Raji (cell line): ENCODE results near the gene JUN.

ENCODE experiments used
- POLR2A ChIP-seq: IDR thresholded peaks from 2 replicates; pipeline ENCODE4 v1.6.1; 2011; ENCODE audit warnings: low read depth, low read length, control low read depth; ENCODE audit not compliant: insufficient read depth

The JUN gene

GRCh38 chr1:58763214-58763613 is 20.6 kb downstream of the JUN start:
- no peak for TF ChIP-seq POLR2A

- no peak for TF ChIP-seq POLR2A
Observed at GRCh38 chr1:58762806-58763205, 21.0 kb downstream of the JUN start.

DNA sequence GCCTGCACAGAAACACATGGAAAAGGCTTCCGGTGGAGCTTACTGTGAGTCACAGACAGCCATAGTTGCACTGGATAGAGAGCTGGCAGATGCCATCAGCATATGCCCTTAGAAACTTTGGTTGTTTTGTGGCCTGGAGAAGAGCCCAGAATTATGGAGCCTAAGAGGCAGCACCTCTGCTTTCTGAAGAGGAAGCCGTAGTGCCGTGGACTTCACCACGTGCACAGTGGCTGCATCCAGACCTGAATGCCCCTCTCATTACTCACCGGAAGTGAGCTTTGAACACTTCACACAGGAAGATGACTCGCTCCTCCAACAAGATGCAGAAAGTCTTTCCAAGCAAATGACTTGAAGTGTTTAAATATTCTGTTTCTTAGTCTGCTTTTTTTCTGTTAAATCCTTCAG is 28.4 kb downstream of the JUN start:
- no peak for TF ChIP-seq POLR2A

- TF ChIP-seq POLR2A: no peak
Observed at GRCh38 chr1:58754683-58755467, 29.0 kb downstream of the JUN start.

GRCh38 chr1:58754073-58754613 is 29.7 kb downstream of the JUN start:
- TF ChIP-seq POLR2A: no peak

DNA sequence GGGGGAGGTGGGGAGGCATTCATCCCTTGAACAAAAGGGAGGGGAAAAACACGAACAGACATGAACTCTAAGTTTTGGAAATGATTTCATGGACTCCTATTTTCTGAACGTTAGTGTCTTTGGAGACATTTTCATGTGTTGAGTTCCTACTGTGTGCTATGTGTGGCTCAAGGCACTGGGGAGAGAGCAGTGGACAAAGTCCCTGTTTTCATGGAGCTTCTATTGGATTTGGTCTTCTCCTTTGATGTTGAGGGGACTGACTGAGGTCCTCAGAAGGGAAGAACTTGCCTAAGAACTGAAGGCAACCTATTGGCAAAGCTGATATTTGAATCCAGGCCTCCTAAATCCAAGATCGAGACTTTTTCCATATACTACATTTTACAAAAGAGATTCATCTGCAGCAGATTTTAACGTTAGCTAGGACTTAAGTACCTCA is 30.4 kb downstream of the JUN start:
- TF ChIP-seq POLR2A: no peak

- TF ChIP-seq POLR2A: no peak
Observed at GRCh38 chr1:58749646-58750045, 34.2 kb downstream of the JUN start.

DNA sequence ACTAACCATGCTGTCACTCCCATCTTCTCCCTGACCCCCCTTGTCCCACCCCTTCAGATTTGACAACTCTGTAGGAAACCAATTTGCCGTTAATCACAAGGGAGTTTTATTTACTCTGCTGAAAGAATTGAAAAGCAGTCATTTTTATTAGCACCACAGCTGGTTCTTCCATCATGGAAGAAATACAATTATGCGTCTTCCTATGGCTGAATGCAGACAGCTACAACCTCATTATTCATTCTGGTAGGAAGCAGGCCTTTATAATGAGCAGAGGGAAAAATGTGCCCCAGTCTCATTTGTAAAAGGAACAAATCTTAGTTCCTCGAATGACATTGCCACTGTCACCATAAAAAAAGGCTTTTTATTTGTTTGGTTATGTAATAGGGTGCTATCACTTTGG is 35.2 kb downstream of the JUN start:
- no peak for TF ChIP-seq POLR2A

GRCh38 chr1:58746757-58747156 is 37.1 kb downstream of the JUN start:
- TF ChIP-seq POLR2A: no peak

- no peak for TF ChIP-seq POLR2A
Observed at GRCh38 chr1:58746182-58746581, 37.7 kb downstream of the JUN start.

GRCh38 chr1:58745666-58746065 is 38.2 kb downstream of the JUN start:
- no peak for TF ChIP-seq POLR2A

GRCh38 chr1:58745117-58745516 is 38.7 kb downstream of the JUN start:
- TF ChIP-seq POLR2A: no peak

GRCh38 chr1:58741678-58742553 is 41.9 kb downstream of the JUN start:
- no peak for TF ChIP-seq POLR2A

- no peak for TF ChIP-seq POLR2A
Observed at GRCh38 chr1:58739856-58740466, 43.9 kb downstream of the JUN start.

GRCh38 chr1:58738876-58739275 is 45.0 kb downstream of the JUN start:
- no peak for TF ChIP-seq POLR2A
